Activated naive CD8-positive, alpha-beta T cell treated with anti-CD3 and anti-CD28 coated beads, Interleukin-2, amount 50 U/mL, for 24 hours (primary cell): Measurements from ENCODE around the gene GFY.
"Not testable (repeated sequence)": the region's sequence is repeated elsewhere in the genome, so short reads cannot be mapped to it uniquely, and the experiment has no call there.

Experiments used
- ATAC-seq: fragments of 150-1000 bp; cut with Tn5 transposase; one replicate; pipeline ENCODE4 v1.10.0; 2021
- DNase-seq: peaks from one replicate; pipeline ENCODE4 v3.0.0; 2021
- H3K27ac Mint-ChIP-seq: one replicate; pipeline ENCODE4 v1.8.0; 2021; ENCODE audit warnings: mild to moderate bottlenecking, mixed read lengths
- H3K27me3 Mint-ChIP-seq: one replicate; pipeline ENCODE4 v1.8.0; 2021; ENCODE audit warnings: mixed read lengths
- H3K36me3 Mint-ChIP-seq: one replicate; pipeline ENCODE4 v1.8.0; 2021; ENCODE audit warnings: low read depth, mixed read lengths
- H3K4me1 Mint-ChIP-seq: one replicate; pipeline ENCODE4 v1.8.0; 2021; ENCODE audit warnings: mixed read lengths
- H3K4me3 Mint-ChIP-seq: one replicate; pipeline ENCODE4 v1.8.0; 2021; ENCODE audit warnings: mild to moderate bottlenecking, moderate library complexity, mixed read lengths
- H3K9me3 Mint-ChIP-seq: one replicate; pipeline ENCODE4 v1.8.0; 2021; ENCODE audit warnings: mixed read lengths

GFY gene

DNA sequence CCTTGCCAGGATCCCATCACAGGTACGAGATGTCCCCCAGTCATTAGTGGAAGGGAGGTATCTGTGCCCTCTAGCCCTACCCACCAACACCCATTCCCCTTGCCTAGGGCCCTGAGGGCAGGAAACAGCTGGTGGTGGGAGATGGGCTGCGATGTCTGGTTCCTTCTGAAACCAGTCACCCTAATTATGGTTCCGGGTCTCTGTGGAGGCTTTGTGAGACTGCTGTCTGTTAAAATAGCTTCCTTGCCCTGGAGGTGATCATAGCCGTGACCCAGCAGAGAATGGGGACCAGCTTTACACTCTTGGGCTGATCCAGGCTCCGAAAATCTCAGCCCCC is 33.3 kb downstream of the GFY start:
- Mint-ChIP-seq H3K27me3 (no peaks in the 10 kb centered on the region), H3K9me3 (no peaks in the 10 kb centered on the region), H3K36me3 (peaks cover 9% of the 10 kb centered on the region), H3K4me3 (no peak overlapping the region), H3K27ac (no peak overlapping the region), H3K4me1 (peaks cover 15% of the 10 kb centered on the region)
- DNase-seq (no peak), ATAC-seq (no peak)

DNA sequence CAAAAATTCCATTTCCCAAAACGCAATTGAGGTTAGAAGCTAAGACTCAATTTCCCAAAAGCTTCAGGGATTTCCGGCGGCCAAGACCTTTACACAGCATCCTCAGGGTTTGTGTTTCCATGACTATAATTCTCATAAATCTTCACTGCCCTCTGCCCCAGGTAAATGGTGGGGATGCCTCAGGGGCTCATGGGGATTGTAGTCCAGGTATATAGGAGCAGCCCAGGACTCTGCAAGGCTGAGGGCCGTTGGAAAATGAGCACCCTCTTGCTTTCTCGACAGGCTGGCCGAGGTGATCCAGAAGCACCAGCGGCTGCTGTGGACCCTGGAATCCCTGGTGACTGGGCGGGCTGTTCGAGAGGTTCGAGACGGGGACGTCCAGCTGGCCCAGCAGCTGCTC is 34.2 kb downstream of the GFY start:
- ATAC-seq = no peak
- no peak overlapping the region for H3K27ac Mint-ChIP-seq

DNA sequence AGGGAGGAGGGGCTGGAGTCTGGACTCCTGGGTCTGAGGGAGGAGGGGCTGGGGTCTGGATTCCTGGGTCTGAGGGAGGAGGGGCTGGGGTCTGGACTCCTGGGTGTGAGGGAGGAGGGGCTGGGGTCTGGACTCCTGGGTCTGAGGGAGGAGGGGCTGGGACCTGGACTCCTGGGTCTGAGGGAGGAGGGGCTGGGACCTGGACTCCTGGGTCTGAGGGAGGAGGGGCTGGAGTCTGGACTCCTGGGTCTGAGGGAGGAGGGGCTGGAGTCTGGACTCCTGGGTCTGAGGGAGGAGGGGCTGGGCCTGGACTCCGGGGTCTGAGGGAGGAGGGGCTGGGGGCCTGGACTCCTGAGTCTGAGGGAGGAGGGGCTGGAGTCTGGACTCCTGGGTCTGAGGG is 35.9 kb downstream of the GFY start:
- not testable (repeated sequence) for H3K4me3 Mint-ChIP-seq, H3K27ac Mint-ChIP-seq, H3K27me3 Mint-ChIP-seq, H3K36me3 Mint-ChIP-seq, DNase-seq, H3K4me1 Mint-ChIP-seq, ATAC-seq, H3K9me3 Mint-ChIP-seq

More for the DNA sequence above, 34.2 kb downstream of the GFY start:
- Mint-ChIP-seq H3K36me3 (peaks cover 9% of the 10 kb centered on the region), H3K9me3 (no peaks in the 10 kb centered on the region), H3K4me3 (no peak overlapping the region), H3K4me1 (peaks cover 10% of the 10 kb centered on the region), H3K27me3 (no peaks in the 10 kb centered on the region)
- no peak for DNase-seq

DNA sequence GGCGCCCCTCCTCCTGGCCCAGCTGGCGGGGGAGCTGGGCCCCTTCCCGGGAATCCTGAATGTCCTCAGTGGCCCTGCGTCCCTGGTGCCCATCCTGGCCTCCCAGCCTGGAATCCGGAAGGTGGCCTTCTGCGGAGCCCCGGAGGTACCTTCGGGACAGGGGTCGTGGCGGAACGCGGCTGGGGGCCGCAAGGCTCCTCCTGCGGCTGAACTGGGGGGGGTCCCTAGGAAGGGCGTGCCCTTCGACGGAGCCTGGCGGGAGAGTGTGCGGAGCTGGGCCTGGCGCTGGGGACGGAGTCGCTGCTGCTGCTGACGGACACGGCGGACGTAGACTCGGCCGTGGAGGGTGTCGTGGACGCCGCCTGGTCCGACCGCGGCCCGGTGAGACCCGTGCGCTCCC is 36.5 kb downstream of the GFY start:
- ATAC-seq (no peak), DNase-seq (no peak)
- Mint-ChIP-seq H3K27me3 (no peaks in the 10 kb centered on the region), H3K4me1 (no peaks in the 10 kb centered on the region), H3K27ac (no peak overlapping the region), H3K4me3 (no peak overlapping the region), H3K9me3 (no peaks in the 10 kb centered on the region), H3K36me3 (peaks cover 7% of the 10 kb centered on the region)

DNA sequence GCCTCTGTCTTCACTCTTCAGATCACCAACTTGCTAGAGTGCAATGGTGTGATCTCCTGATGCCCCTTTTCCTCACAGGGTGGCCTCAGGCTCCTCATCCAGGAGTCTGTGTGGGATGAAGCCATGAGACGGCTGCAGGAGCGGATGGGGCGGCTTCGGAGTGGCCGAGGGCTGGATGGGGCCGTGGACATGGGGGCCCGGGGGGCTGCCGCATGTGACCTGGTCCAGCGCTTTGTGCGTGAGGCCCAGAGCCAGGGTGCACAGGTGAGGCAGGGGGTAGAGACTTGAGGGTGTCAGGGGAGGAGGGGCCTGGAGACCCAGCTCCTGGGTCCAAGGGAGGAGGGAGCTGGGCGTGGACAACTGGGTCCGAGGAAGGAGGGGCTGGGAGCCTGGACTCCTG is 37.3 kb downstream of the GFY start:
- Mint-ChIP-seq H3K27me3 (no peaks in the 10 kb centered on the region), H3K4me3 (no peak overlapping the region), H3K4me1 (peaks cover 2% of the 10 kb centered on the region), H3K9me3 (no peaks in the 10 kb centered on the region), H3K27ac (no peak overlapping the region), H3K36me3 (peaks cover 5% of the 10 kb centered on the region)
- DNase-seq = no peak
- ATAC-seq = no peak

DNA sequence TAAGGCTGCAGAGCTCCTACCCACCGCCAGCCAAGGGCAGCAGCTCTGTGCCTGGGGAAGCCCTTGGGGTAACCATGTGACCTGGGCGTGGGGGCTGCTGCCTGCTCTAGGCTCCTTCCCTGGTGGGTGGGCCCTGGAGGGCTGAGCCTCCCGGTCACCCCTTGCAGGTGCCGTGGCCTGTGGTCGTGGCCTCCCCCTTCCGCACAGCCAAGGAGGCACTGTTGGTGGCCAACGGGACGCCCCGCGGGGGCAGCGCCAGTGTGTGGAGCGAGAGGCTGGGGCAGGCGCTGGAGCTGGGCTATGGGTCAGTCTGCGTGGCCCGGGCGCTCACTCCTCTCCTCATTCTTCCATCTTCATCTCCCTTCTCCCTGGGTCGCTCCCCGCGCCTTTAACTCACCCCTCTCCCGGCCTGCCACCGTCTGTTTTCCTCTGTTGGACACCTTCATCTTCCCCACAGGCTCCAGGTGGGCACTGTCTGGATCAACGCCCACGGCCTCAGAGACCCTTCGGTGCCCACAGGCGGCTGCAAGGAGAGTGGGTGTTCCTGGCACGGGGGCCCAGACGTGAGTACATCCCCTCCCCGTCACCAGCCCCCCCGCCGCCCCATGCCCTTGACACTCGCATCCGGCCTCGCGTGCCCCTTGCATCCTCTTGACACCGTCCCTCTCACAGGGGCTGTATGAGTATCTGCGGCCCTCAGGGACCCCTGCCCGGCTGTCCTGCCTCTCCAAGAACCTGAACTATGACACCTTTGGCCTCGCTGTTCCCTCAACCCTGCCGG is 39.0 kb downstream of the GFY start:
- no peak for DNase-seq
- no peaks in the 10 kb centered on the region for H3K27me3 Mint-ChIP-seq
- peaks cover 6% of the 10 kb centered on the region for H3K36me3 Mint-ChIP-seq
- H3K9me3 Mint-ChIP-seq = no peaks in the 10 kb centered on the region
- no peak overlapping the region for H3K27ac Mint-ChIP-seq
- H3K4me3 Mint-ChIP-seq = no peak overlapping the region
- H3K4me1 Mint-ChIP-seq = peaks cover 18% of the 10 kb centered on the region
- ATAC-seq = no peak

DNA sequence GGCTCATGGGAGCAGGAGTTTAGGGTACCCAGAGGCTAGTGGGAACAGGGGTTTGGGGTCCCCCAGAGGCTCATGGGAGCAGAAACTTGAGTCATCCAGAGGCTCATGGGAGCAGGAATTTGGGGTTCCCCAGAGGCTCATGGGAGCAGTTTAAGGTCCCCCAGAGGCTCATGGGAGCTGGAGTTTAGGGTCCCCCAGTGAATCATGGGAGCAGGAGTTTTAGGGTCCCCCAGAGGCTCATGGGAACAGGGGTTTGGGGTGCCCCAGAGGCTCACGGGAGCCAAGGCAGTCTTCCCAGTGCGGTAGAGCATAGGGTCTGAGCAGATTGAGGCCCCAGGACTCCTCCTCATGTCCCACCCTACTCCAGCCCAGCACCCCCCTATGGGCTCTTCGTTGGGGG is 40.2 kb downstream of the GFY start:
- ATAC-seq = no peak
- no peaks in the 10 kb centered on the region for H3K27me3 Mint-ChIP-seq
- H3K27ac Mint-ChIP-seq = no peak overlapping the region
- no peaks in the 10 kb centered on the region for H3K9me3 Mint-ChIP-seq
- no peak overlapping the region for H3K4me3 Mint-ChIP-seq
- no peak for DNase-seq
- H3K36me3 Mint-ChIP-seq = peaks cover 4% of the 10 kb centered on the region
- peaks cover 28% of the 10 kb centered on the region for H3K4me1 Mint-ChIP-seq

DNA sequence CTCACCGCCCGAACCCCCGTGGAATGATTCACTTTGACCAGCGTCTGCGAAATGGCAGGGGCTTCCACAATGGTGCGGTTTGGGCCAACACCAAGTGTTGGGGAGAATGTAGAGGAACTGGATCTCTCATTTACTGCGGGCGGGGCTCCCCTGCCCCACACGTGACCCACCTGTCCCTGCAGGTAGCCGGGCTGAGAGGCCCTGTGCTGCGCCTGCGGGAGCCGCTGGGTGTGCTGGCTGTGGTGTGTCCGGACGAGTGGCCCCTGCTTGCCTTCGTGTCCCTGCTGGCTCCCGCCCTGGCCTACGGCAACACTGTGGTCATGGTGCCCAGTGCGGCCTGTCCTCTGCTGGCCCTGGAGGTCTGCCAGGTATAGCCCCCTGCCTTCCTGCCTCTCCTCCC is 43.0 kb downstream of the GFY start:
- Mint-ChIP-seq H3K27ac (peak overlapping the region; percentile 73), H3K36me3 (peaks cover 3% of the 10 kb centered on the region), H3K4me1 (peaks cover 51% of the 10 kb centered on the region), H3K9me3 (no peaks in the 10 kb centered on the region), H3K4me3 (no peak overlapping the region), H3K27me3 (no peaks in the 10 kb centered on the region)
- DNase-seq = no peak
- no peak for ATAC-seq

DNA sequence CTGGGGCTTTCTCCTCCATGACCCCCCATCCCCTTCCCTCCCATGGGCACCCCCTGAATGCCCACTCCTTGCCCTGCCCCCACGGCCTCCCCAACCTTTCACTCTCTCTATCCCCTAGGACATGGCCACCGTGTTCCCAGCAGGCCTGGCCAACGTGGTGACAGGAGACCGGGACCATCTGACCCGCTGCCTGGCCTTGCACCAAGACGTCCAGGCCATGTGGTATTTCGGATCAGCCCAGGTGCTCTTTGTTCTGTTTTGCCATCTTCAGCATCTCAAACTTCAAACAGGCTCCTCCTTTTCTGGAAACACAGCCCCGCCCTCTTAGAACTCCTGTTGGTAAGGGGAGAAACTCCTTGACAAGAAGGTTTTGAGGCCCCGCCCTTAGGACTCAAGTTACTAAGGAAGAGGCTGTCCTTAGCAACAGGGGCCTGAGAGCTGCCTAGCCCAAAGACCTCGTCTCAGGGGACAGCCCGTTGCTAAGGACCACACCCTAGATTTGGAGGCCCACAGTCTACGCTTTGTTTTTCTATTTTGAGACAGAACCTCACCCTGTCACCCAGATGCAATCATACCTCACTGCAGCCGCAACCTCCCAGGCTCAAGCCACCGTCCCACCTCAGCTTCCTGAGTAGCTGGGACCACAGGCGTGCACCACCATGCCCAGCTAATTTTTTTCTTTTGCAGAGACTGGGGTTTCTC is 43.7 kb downstream of the GFY start:
- H3K27ac Mint-ChIP-seq = peak overlapping the region; percentile 73
- peak overlapping the region; percentile 59 for H3K4me3 Mint-ChIP-seq
- peak; percentile 79 for ATAC-seq
- H3K27me3 Mint-ChIP-seq = no peaks in the 10 kb centered on the region
- H3K4me1 Mint-ChIP-seq = peaks cover 57% of the 10 kb centered on the region
- no peaks in the 10 kb centered on the region for H3K9me3 Mint-ChIP-seq
- peak; percentile 72 for DNase-seq
- peaks cover 3% of the 10 kb centered on the region for H3K36me3 Mint-ChIP-seq

DNA sequence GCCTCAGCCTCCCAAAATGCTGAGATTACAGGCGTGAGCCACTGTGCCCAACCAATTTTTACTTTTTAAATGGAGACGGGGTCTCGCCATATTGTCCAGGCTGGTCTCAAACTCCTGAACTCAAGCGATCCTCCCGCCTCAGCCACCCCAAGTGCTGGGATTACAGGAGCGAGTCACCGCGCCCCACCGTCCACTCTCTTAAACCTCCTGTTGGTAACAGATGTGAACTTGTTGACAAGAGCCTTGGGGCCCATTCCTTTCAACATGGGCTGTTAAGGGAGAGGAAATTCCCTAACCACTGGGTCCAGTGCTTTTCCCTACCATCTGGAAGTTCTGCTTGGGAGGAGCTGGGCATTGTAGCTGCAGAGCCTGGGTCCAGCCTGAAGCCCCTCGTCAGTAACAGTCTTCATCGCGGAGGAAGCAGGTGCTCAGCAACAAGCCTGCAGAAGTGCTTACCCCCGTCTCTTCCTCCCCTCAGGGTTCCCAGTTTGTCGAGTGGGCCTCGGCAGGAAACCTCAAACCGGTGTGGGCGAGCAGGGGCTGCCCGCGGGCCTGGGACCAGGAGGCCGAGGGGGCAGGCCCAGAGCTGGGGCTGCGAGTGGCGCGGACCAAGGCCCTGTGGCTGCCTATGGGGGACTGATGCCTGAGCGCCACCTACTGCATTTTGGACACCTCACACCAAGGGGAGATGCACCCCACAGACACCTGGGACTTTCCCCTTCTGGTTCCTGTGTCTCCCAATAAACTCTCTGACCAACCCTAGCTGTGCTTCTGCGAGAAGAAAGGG is 44.8 kb downstream of the GFY start:
- DNase-seq (peak; percentile 87), ATAC-seq (peak; percentile 70)
- H3K27me3 Mint-ChIP-seq = no peaks in the 10 kb centered on the region
- peaks cover 60% of the 10 kb centered on the region for H3K4me1 Mint-ChIP-seq
- H3K9me3 Mint-ChIP-seq = no peaks in the 10 kb centered on the region
- peaks cover 3% of the 10 kb centered on the region for H3K36me3 Mint-ChIP-seq
- peak overlapping the region; percentile 62 for H3K27ac Mint-ChIP-seq
- H3K4me3 Mint-ChIP-seq = peak overlapping the region; percentile 40

DNA sequence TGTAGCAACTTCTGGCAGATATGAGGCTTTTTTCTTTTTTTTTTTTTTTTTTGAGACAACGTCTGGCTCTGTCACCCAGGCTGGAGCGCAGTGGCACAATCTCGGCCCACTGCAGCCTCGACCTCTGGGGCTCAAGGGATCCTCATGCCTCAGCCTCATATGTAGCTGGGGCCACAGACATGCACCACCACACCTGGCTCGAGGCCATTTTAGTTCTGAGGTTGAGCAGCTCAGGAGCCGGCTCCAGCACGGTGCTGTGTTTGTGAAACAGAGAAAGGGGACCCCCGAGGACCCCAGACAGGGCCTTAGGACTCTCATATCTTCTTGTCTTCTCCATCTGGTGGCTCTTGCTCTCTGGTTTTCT is 45.4 kb downstream of the GFY start:
- peak overlapping the region; percentile 40 for H3K4me3 Mint-ChIP-seq
- H3K4me1 Mint-ChIP-seq = peaks cover 64% of the 10 kb centered on the region
- DNase-seq (no peak), ATAC-seq (no peak)
- H3K27me3 Mint-ChIP-seq = no peaks in the 10 kb centered on the region
- no peaks in the 10 kb centered on the region for H3K9me3 Mint-ChIP-seq
- H3K36me3 Mint-ChIP-seq = peaks cover 3% of the 10 kb centered on the region
- H3K27ac Mint-ChIP-seq = peak overlapping the region; percentile 62

DNA sequence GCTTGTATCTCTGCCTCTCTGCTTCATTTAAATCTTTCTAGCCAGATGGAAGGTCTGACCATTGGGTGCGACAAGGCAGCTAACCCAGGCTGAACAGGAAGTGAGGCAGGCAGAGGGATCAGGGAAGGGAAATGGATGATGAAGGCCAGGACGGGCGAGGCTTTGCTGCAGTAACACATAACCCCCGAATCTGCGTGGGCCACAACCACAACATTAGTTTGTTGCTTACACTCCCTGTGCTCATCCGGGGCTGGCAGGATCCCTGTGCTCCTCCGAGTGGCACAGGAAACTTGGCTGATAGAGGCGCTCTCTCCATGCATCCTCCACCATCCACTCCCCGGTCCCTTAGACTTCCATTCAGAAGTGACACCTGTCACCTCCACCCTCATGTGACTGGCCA is 47.7 kb downstream of the GFY start:
- DNase-seq (peak; percentile 30), ATAC-seq (no peak)
- no peaks in the 10 kb centered on the region for H3K9me3 Mint-ChIP-seq
- H3K4me3 Mint-ChIP-seq = peak overlapping the region; percentile 41
- peaks cover 7% of the 10 kb centered on the region for H3K36me3 Mint-ChIP-seq
- no peaks in the 10 kb centered on the region for H3K27me3 Mint-ChIP-seq
- peak overlapping the region; percentile 90 for H3K27ac Mint-ChIP-seq
- peaks cover 69% of the 10 kb centered on the region for H3K4me1 Mint-ChIP-seq

DNA sequence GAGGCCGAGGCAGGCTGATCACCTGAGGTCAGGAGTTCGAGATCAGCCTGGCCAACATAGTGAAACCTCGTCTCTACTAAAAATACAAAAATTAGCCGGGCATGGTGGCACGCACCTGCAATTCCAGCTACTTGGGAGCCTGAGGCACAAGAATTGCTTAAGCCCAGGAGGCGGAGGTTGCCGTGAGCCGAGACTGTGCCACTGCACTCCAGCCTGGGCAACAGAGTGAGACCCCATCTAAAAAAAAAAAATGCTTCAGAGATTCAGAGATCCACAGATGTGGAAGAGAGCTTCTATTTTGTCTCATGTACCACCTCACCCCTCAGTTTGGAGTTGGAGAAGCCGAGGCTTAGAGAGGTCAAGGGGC is 48.3 kb downstream of the GFY start:
- H3K4me1 Mint-ChIP-seq = peaks cover 65% of the 10 kb centered on the region
- DNase-seq, H3K27me3 Mint-ChIP-seq, ATAC-seq, H3K9me3 Mint-ChIP-seq, H3K36me3 Mint-ChIP-seq: not testable (repeated sequence)
- H3K27ac Mint-ChIP-seq = peak overlapping the region; percentile 90
- H3K4me3 Mint-ChIP-seq = peak overlapping the region; percentile 80

DNA sequence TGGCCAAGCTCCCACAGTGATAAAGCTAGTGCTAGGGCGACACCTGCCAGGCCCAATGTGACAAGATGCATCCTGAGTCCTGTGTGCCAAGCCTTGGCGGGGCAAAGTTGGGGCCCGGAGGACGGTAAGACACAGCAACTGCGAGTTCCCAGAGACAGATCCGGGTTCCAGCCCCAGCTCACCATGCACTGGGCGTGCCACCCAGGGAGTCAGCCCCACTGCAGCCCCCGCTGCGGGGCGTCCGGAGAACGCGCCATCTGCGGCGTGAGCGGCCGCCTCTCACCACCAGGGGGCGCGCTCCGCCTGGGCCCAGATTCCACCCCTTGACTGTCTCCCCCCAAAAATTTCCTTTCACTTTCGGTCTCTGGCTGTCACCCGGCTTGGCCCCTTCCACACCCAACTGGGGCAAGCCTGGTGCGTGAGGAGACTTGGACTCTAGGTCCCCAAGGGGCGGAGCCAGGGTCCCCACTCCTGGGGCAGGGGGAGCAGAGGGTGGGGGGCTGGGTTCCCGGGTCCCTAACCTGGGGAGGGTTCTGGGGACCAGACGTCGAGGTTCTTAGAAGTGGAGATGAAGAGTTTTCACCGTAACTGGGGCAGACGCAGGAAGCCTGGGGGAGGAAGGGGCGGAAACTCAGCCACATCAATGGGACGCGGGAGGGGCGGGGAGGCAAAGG is 48.8 kb downstream of the GFY start, which contains the start of gene FLT3LG:
TSS of gene FLT3LG (plus strand) at position 348 of the 674 bp plus-strand sequence. CDS start 425 bp downstream, outside the sequence.
- H3K36me3 Mint-ChIP-seq = peaks cover 7% of the 10 kb centered on the region
- H3K27me3 Mint-ChIP-seq = no peaks in the 10 kb centered on the region
- ATAC-seq = peak; percentile 55
- H3K4me3 Mint-ChIP-seq = peak within 1 kb of the TSS; percentile 80
- DNase-seq = peak; percentile 91
- H3K9me3 Mint-ChIP-seq = no peaks in the 10 kb centered on the region
- peaks cover 63% of the 10 kb centered on the region for H3K4me1 Mint-ChIP-seq
- H3K27ac Mint-ChIP-seq = peak within 1 kb of the TSS; percentile 90
